PFSK-1 (cell line): Measurements from ENCODE around the gene DACT2.

Experiments
- FOXP2 ChIP-seq: optimal IDR thresholded peaks from 2 replicates; pipeline ENCODE3; 2011; ENCODE audit warnings: borderline replicate concordance, control low read depth, inconsistent platforms; ENCODE audit not compliant: insufficient read depth; ENCODE audit errors: extremely low read length, extremely low read depth
- POLR2AphosphoS5 ChIP-seq: IDR thresholded peaks from 2 replicates; pipeline ENCODE4 v1.6.1; 2012; ENCODE audit warnings: low read depth, mild to moderate bottlenecking, control low read depth, low read length, moderate library complexity
- REST ChIP-seq, 2 experiments: IDR thresholded peaks; 2 replicates each; pipeline versions ENCODE4 v1.6.1 to v1.8.0; 2011 to 2012; ENCODE audit warnings: low read depth in 2 of 2, low read length in 2 of 2, control low read depth in 1 of 2, inconsistent platforms in 1 of 2, mild to moderate bottlenecking in 1 of 2, moderate library complexity in 1 of 2; ENCODE audit not compliant: insufficient read depth in 1 of 2
- SIN3A ChIP-seq: IDR thresholded peaks from 2 replicates; pipeline ENCODE4 v1.6.1; 2012; ENCODE audit warnings: mild to moderate bottlenecking, low read length, moderate library complexity, borderline replicate concordance; ENCODE audit not compliant: insufficient read depth
- TAF1 ChIP-seq: IDR thresholded peaks from 2 replicates; pipeline ENCODE4 v1.6.1; 2012; ENCODE audit warnings: low read length, control low read depth, borderline replicate concordance; ENCODE audit not compliant: insufficient read depth

Gene DACT2

GRCh38 chr6:168308390-168309144, 11.0 kb downstream of the DACT2 start:
- no peak for TF ChIP-seq REST (IDR thresholded peaks at IDR 0.05; ENCODE audit: insufficient read depth in 1 of 2, low read depth in 2 of 2, low read length in 2 of 2)
- no peak for TF ChIP-seq SIN3A
- no peak for TF ChIP-seq POLR2AphosphoS5
- TF ChIP-seq TAF1: no peak
- no peak for TF ChIP-seq FOXP2

GRCh38 chr6:168307695-168308021, 11.9 kb downstream of the DACT2 start:
- no peak for TF ChIP-seq FOXP2
- no peak for TF ChIP-seq POLR2AphosphoS5
- no peak for TF ChIP-seq TAF1
- no peak for TF ChIP-seq SIN3A
- no peak for TF ChIP-seq REST (IDR thresholded peaks at IDR 0.05; ENCODE audit: insufficient read depth in 1 of 2, low read depth in 2 of 2, low read length in 2 of 2)

- TF ChIP-seq TAF1 (no peak), FOXP2 (no peak), SIN3A (no peak), POLR2AphosphoS5 (no peak), REST (IDR thresholded peaks at IDR 0.05; ENCODE audit: insufficient read depth in 1 of 2, low read depth in 2 of 2, low read length in 2 of 2) (no peak)
These were observed 12.4 kb downstream of the DACT2 start for GRCh38 chr6:168307015-168307694.

- no peak for TF ChIP-seq REST (IDR thresholded peaks at IDR 0.05; ENCODE audit: insufficient read depth in 1 of 2, low read depth in 2 of 2, low read length in 2 of 2)
- TF ChIP-seq FOXP2: no peak
These were observed 13.7 kb downstream of the DACT2 start for GRCh38 chr6:168305863-168306262.
